ENCODE measurements around the gene STRN3.

DNA sequence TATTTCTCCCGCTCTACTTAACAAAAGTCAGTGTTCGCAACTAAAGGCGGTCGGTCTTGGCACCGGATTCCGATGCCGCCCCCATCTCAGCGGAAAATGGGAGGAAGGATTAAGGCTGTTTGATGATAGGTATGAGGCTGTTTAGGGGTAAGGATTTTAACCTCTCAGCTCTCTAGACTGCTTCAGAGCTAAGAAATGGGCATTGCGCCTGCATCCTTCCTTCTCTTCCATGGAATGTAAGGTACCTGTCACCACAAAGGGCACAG is 150.5 kb downstream of the STRN3 start:
- TF ChIP-seq, protein P1, sequence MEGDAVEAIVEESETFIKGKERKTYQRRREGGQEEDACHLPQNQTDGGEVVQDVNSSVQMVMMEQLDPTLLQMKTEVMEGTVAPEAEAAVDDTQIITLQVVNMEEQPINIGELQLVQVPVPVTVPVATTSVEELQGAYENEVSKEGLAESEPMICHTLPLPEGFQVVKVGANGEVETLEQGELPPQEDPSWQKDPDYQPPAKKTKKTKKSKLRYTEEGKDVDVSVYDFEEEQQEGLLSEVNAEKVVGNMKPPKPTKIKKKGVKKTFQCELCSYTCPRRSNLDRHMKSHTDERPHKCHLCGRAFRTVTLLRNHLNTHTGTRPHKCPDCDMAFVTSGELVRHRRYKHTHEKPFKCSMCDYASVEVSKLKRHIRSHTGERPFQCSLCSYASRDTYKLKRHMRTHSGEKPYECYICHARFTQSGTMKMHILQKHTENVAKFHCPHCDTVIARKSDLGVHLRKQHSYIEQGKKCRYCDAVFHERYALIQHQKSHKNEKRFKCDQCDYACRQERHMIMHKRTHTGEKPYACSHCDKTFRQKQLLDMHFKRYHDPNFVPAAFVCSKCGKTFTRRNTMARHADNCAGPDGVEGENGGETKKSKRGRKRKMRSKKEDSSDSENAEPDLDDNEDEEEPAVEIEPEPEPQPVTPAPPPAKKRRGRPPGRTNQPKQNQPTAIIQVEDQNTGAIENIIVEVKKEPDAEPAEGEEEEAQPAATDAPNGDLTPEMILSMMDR (IDR thresholded peaks at IDR 0.05; ENCODE audit: low read depth, low read length), result no peak
- TF ChIP-seq POLR2A (IDR thresholded peaks at IDR 0.05; ENCODE audit: extremely low read depth, insufficient read length), result no peak
